Stimulated activated CD8-positive, alpha-beta memory T cell treated with anti-CD3 and anti-CD28 coated beads, Interleukin-15, amount 100 ng/mL, for 24 hours (primary cell): ENCODE results near the gene STXBP2.
A peak's percentile ranks its signal among the peaks of the same experiment; 100 is the strongest.

Source experiments
- DNase-seq: peaks from one replicate; pipeline ENCODE4 v3.0.0-alpha.2; 2020; ENCODE audit warnings: low read depth

Gene STXBP2

DNA sequence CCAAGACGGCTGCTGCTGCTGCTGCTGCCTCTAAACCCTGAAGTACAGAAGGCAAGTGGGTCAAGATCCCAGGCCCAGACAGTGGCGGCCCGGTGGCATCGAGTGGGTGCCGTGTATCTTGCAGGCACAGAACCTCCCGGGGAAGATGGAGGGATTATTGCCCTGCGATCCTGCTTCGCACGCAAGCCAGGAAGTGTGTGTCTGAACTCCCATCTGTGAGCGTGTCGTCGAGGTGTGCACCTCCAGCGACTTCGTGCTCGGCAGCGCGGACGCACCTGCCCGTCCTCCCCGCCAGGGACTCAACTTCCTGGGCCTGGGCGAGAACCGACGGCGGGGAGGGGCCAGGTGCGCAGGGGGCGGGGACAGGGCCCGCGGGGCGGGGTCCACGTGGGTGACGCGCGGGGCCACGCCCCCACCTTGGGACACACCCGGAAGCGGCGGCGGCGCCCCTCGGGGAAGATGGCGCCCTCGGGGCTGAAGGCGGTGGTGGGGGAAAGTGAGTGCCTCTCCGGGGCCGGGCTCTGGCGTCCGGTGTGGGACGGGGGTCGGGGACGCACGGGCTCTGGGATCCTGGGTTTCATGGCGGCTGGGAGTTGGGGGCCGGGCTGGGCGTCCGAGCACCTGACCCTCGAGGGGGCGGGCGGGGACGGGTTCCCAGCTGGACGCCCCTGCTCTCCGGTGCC, at the start of gene STXBP2:
TSS of gene STXBP2 (plus strand) at position 420 of the 683 bp plus-strand sequence. CDS start at position 460, 40 bp downstream.
- DNase-seq = peak; percentile 92

DNA sequence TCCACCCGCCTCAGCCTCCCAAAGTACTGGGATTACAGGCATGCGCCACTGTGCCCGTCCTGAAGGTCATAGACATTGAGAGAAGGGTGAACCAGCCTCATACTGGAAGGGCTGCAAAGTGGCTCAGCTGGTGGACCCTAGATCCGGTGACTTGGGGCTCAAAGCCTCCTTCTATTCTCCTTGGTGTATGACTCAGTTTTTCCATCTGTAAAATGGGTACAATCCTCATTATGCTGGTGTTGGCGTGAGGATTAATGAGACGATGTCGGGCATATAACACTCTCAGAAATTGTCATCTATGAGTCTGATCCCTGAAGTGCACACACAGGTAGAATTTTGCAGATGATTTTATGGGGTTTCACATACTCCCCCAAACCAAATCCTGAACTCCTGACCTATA, 47.1 kb upstream of the STXBP2 start:
- no peak for DNase-seq

DNA sequence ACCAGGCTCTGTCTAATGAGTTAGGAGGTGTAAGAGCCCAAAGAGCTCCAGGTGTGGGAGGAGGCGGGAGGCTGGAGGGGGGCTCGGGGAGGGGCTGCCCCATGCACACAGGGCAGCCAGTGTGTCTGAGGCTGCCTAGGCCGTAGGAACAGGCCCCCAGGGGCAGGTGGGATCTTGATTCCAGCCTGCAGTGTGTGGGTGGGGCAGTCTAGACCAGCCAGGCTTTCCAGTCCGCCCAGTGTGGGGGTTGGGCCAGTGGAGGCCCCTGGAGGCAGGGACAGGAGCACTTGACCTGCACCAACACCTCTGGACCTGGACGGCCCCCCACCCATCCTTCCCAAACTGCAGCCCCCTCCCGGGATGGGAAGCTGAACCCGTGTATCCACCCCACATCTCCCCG, 46.7 kb upstream of the STXBP2 start:
- no peak for DNase-seq

DNA sequence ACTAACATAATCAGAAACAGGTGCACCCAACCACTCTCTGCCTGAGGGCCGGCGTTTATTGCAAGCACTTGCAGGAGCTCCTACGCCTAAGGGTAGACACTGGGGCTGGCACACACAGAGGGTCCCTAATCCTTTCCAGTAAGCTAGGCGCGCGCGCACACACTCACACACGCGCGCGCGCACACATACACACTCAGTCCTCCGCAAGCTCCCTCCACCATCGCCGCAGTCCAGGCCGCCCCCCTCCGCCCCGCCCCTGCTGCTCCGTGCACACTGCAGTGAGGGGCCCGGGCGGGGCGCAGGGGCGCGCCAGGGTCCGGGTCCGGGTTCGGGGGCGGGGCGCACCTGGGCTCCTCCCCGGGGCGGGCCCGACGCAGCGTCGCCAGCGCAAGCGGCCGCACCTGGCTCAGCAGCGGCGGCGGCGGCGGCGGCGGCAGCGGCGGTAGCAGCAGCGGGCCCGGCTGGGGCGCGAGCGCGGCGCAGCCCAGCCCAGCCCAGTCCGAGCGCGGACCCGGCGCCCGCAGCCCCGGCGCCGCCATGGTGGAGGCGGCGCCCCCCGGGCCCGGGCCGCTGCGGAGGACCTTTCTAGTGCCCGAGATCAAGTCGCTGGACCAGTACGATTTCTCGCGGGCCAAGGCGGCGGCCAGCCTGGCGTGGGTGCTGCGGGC, 41.3 kb upstream of the STXBP2 start, which contains the start of gene CAMSAP3:
TSS of gene CAMSAP3 (plus strand) at position 398 of the 668 bp plus-strand sequence. CDS start at position 538, 140 bp downstream.
- peak; percentile 19 for DNase-seq

DNA sequence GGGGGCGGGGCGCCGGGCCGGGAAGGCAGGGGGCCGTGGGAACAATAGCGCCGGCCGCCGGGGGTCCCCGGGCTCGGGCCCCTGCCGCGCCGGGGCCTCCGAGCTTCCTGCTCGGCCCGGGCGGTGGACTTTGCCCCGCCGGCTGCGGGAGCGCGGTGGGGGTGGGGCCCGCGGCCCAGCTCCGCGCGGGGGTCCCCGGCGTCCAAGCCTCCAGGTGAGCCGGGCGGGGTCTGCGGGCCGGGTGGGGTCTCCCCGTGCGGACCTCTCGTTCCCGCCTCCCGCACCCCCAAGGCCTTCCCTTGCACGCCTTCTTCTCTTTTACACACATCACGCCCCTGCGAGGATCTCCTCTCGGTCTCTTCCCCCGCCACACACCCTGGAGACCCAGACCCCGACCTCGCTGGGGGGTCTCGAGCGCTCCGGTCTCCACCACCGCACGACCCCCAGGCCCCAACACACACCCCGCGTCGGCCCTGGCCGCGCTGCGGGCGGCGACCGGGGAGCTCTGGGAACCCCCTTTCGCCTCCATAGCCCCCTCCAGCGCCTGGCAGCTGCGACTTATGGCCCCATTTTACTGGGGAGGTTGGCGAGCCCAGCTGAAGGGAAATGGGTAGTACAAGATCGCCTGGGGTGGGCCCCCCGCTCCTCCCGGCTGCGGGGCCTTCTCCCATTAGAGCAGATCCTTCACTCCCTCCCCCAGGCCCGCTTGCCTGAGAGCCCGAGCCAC, 40.5 kb upstream of the STXBP2 start:
- DNase-seq = no peak

DNA sequence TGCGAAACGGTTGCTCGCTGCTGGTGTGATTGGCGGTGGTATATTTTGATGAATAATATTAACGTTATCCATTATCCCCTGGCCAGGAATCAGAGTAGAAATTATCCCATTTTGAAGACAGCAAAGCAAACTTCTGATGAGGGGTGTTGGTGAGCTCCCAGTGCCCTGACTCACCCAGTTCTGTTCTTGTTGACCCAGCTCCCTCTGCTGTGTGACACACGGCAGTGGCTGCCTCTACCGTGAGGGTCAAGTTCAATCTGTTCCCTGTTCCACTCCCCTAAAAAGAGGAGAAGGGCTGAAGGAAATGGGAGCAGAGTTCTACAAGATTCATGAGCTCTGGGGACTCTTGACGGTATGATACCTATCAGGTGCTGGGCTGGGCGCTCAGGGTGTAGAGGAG, 39.2 kb upstream of the STXBP2 start:
- no peak for DNase-seq

DNA sequence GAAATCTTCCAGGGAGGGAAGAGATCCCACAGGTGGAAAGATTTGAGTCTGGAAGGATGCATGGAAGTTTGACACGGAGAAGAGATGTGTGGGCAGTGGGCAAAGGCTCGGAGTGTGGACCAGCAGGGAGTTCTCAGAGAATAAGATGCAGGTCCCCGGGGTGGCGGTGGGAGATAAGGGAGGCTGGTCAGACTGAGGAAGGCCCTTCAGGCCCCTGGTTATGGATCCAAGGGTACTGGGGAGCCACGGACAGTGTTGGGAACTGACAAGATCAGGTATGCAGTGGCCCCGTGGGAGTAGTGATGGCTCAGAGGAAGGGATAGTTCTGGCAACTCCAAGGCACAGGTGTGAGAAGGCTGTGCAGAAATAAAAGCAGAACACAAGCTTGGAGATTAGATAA, 38.7 kb upstream of the STXBP2 start:
- DNase-seq = no peak

DNA sequence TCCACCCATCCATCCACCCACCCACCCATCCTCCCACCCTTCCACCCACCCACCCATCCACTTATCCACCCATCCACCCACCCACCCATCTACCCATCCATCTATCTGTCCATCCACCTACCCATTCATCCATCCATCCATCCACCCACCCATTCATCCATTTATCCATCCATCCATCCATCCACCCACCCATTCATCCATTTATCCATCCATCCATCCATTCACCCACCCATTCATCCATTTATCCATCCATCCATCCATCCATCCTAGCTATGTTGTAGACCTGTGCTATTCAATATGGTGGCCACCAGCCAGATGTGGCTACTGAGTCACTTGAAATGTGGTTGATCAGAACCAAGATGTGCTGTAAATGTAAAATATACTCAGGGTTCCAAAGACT, 36.2 kb upstream of the STXBP2 start:
- no peak for DNase-seq

DNA sequence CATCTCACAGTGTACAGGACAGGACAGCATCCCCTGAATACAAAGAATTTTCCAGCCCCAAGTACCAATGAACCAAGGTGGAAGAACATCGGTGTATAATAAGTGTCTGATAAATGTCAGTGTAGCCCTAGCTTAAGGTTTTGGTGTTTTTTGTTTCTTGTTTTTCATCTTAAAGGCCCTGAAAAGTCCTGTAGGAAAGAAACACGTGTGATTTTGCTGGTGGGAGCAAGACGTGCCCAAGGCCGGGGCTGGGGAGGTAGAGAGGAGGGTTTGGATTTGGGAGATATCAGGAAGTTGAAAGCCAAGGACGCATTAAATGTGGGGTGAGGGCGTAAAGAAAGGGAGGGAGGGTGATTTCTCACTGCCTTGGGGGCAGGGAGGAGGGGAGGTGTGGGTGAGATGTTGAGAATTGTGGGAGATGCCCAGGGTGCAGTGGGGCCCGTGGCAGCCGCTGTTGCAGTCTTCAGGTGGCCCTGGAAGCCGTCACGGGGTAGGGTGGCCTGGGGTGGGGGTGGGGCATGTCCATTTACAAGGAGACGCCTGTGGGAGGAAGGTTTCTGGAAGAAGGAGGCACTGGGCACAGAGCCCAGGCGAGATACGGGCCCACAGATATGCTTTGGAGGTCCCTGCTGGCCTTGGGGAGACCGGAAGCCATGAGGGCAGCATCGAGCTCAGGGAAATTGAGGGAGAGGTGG, 34.5 kb upstream of the STXBP2 start:
- no peak for DNase-seq

DNA sequence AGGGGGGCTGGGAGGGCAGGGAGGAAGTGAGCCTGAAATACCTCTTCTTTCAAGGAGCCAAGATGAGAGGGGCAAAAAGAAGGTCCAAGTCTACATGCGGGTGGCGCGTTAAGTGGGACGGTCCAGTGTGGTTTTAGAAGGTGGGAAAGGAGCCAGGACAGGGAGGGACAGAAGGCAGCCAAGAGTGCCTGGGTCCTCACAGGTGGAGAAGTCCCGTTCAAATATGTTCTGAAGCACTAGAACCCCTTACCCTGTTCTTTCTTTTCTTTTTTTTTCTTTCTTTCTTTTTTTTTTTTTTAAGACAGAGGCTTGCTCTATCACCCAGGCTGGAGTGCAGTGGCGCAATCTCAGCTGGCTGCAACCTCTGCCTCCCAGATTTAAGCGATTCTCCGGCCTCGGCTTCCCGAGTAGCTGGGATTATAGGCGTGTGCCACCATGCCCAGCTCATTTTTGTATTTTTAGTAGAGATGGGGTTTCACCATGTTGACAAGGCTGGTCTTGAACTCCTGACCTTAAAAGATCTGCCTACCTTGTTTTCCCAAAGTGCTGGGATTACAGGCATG, 33.9 kb upstream of the STXBP2 start:
- DNase-seq = no peak

DNA sequence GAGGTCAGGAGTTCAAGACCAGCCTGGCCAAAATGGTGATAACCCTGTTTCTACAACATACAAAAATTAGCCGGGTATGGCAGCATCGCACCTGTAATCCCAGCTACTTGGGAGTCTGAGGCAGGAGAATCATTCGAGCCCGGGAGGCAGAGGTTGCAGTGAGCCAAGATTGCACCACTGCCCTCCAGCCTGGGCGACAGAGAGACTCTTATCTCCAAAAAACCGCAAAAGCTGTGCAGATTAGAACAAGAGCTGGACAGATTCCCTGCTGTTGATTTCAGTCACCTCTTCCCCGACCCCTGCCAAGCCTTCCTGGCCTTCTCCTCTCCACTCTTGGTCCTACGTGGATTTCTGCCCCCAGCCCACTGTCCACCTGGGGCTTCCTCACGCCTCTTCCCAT, 33.0 kb upstream of the STXBP2 start:
- DNase-seq = no peak

DNA sequence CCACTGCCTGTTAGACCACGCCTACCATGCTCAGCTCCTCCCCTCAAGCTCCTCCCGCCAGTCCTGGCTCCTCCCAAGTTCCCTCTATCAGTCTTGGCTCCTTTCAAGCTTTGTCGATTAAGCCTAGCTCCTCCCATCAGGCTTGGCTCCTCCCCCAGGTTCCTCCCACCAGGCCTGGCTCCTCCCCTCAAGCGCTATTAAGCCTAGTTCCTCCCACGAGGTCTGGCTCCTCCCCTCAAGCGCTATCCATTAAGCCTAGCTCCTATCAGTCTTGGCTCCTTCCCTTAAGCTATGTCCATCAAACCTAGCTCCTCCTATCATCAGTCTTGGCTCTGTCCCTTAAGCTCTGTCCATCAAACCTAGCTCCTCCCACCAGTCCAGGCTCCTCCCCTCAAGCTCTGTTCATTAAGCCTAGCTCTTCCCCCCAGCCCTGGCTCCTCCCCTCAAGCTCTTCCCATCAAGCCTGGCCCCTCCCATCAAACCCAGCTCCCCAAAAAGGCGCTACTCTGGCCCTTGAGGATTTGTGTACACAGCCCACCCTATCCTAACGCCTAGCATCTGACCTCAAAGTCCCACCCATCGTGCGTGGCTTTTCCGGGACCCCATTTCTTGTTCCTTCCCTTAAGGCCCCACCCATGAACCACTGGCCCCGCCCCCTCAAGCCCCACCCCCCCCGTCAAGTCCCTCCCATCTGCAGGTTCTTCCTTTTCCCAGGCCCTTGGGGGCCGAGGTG, 31.3 kb upstream of the STXBP2 start:
- DNase-seq = no peak

DNA sequence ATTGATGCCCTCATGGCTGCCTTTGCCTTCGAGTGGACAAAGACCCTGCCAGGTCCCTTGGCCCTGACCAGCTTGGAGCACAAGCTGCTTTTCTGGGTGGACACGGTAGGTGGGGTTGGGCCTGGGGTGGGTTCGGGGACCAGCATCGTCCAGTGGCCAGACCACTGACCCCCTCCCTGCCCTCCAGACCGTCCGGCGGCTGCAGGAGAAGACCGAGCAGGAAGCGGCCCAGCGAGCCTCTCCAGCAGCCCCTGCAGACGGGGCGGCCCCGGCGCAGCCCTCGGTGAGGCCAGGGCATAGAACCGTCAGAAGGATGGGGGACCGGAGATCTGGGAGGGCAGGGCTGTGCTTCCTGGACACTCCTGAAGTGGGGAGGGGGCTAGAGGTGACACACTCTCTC, 30.6 kb upstream of the STXBP2 start:
- DNase-seq = no peak

DNA sequence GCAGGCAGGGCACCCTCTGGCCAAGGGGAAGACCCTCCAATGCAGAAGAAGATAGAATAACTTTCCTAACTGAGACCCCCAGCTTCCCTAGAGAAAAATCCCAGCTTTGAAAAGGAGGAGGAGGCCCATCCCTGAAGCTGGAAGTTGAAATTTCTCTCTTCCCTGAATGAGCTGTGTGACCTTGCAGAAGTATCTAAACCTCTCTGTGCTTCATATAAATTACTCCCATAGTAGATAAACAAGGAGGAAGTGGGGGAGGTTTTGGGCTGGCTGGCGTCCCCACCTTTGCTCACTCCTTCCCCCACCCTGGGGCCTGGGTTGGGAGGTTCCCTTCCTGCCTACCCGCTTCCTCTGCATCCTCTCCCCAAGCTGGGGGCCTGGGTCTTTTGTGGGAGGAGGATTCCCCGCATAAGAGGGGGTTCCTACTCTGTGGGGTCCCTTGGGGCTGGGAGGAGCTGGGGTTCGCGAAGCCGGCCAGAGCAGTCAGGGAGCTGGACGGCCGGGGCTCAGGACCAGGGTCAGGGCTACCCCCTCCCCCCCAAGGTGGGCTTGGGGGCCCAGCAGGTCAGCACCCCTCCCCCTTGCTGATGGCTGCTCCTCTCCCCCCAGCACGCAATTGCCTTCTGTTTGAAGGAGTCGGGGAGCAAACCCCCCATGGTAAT, 29.6 kb upstream of the STXBP2 start:
- DNase-seq = no peak

DNA sequence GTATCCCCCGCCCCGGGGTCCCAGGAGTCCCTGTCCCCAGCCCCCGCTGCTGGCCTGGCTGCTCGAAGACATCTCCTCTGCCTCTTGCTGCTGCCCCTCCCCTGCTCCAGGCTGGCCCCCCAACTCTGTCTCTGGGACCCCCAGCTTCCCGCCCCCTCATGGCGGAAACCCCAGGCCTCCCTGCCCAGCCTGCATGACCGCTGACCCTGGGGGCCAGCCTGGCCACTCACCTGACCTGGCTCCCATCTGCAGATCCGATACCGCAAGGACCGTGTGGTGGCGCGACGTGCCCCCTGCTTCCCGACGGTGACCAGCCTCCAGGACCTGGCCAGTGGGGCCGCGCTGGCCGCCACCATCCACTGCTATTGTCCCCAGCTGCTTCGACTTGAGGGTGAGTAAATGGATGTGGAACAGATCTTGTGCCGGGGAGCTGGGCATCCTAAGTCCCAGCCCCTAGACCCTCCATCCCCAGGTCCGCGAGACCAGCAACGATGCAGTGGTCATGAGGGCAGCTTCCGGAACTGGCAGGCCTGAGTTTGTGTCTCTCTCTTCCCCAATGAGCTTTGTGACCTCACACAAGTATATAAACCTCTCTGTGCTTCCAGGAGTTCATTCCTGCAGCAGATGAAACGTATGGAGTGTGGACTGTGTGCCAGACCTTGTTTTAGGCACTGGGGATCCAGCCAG, 28.9 kb upstream of the STXBP2 start:
- DNase-seq = no peak

DNA sequence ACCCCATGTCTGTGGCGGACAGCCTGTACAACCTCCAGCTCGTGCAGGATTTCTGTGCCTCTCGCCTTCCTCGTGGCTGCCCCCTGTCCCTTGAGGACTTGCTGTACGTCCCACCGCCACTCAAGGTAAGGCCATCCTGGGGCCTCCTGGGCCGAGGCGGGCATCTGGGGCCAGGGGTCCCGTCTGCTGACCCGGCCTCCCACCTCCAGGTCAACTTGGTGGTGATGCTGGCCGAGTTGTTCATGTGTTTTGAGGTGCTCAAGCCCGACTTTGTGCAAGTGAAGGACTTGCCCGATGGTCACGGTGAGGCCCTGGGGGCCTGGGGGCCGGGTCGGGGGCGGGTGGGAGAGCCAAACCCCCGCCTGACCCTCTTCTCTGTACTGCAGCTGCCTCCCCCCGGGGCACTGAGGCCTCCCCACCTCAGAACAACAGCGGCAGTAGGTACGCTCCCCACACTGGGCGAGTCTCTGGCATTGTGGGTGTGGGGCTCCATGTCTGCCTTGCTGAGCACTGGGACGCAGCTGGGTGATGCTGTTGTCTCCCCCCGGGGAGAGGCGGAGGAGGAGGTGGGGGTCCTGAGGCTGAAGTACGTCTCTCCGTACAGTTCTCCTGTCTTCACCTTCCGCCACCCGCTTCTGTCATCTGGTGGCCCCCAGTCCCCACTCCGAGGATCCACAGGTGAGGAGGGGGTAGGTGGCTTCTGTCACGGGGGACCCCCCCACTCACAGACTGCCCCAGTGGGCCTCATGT, 26.2 kb upstream of the STXBP2 start:
- DNase-seq = no peak

DNA sequence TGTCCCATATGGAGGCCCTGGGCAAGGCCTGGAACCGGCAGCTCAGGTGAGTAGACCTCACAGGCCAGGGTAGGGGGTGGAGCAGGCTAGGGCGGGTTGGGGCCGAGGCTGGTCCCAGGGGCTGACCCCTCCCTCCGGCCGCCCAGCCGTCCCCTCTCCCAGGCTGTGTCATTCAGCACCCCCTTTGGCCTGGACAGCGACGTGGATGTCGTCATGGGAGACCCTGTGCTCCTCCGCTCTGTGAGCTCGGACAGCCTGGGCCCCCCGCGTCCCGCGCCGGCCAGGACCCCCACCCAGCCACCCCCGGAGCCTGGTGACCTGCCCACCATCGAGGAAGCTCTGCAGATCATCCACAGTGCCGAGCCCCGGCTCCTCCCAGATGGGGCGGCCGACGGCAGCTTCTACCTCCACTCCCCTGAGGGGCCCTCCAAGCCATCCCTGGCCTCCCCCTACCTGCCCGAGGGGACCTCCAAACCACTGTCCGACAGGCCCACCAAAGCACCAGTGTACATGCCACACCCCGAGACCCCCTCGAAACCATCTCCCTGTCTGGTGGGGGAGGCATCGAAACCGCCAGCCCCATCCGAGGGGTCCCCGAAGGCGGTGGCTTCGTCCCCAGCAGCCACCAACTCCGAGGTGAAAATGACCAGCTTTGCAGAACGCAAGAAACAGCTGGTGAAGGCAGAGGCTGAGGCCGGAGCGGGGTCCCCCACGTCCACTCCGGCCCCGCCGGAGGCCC, 25.2 kb upstream of the STXBP2 start:
- no peak for DNase-seq

DNA sequence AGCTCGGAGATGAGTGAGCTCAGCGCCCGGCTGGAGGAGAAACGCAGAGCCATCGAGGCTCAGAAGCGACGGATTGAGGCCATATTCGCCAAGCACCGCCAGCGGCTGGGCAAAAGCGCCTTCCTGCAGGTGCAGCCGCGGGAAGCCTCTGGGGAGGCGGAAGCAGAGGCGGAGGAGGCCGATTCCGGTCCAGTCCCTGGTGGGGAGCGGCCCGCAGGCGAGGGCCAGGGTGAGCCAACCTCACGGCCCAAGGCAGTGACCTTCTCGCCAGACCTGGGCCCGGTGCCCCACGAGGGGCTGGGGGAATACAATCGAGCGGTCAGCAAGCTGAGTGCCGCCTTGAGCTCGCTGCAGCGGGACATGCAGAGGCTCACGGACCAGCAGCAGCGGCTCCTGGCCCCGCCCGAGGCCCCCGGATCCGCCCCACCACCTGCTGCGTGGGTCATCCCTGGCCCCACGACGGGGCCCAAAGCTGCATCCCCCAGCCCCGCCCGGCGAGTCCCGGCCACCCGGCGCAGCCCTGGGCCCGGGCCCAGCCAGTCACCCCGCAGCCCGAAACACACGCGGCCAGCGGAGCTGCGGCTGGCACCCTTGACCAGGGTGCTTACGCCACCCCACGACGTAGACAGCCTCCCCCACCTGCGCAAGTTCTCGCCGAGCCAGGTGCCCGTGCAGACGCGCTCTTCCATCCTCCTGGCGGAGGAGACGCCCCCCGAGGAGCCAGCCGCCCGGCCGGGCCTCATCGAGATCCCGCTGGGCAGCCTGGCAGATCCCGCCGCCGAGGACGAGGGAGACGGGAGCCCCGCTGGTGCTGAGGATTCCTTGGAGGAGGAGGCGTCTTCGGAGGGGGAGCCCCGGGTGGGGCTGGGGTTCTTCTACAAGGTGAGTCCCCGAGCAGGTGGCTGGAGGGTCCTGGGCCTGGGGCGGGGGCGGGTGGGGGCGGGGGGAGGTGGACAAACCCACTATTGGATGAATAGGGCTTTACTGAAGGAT, 24.3 kb upstream of the STXBP2 start:
- DNase-seq = no peak
